Measurements from ENCODE around the gene PLB1.
"Not testable (repeated sequence)": the region's sequence is repeated elsewhere in the genome, so short reads cannot be mapped to it uniquely, and the experiment has no call there.

PLB1 gene

DNA sequence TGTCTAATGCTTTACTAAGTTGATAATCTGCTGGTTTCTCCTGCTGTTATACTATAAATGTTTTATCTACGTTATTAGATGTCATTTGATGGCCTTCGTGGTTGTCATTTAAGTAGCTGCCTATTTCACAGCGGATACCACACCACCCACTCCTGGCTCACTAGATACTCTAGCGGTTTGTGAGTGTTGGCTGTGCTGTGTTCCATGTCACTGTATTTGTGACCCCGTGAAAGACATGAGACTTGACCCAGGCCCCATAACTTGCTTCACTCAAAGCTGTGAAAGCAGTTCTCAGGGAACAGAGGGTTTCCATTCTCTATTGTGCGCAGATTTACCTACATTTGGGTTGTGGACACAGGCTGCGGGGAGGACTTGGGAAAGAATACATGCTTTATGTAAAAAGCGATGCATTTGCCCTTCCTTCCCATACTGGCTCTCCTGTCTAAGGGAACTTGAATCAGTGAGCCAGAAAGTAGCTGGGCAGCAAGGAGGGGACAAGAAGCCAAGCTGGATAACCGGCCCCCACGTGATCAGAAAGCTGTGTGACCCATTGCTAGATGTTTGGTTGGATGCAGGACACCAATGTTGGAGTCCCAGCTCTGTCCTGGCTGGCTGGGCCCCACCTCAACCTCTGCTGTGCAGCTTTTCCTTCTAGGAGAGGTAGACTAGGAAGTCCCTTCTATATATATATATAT lies 52.2 kb downstream of the PLB1 start:
- H3K27ac ChIP-seq (ENCODE audit: low read depth, low read length) = no peak overlapping the region
- no peaks in the 10 kb centered on the region for H3K27me3 ChIP-seq (ENCODE audit: control insufficient read depth, insufficient read depth, low read length)
- H3K4me1 ChIP-seq (ENCODE audit: control insufficient read depth, insufficient read depth, low read length) = no peaks in the 10 kb centered on the region
- no peak overlapping the region for H3K9ac ChIP-seq (ENCODE audit: low read depth, low read length)
- H3K4me3 ChIP-seq (ENCODE audit: low read depth, low read length) = no peak overlapping the region
- no peaks in the 10 kb centered on the region for H3K36me3 ChIP-seq (ENCODE audit: control insufficient read depth, insufficient read depth, low read length)
- no peaks in the 10 kb centered on the region for H3K9me3 ChIP-seq (ENCODE audit: control insufficient read depth, insufficient read depth, low read length)

DNA sequence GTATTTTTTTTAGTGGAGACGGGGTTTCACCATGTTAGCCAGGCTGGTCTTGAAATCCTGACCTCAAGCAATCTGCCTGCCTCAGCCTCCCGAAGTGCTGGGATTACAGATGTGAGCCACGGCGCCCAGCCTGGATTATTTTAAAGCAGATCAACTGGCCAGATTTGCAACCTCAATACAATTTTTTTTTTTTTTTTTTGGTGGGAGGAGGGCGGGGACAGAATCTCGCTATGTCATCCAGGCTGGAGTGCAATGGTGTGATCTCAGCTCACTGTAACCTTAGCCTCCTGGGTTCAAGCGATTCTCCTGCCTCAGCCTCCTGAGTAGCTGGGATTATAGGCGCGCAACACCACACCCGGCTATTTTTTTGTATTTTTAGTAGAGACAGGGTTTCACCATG lies 54.5 kb downstream of the PLB1 start:
- not testable (repeated sequence) for H3K4me3 ChIP-seq (ENCODE audit: low read depth, low read length); H3K9ac ChIP-seq (ENCODE audit: low read depth, low read length); H3K9me3 ChIP-seq (ENCODE audit: control insufficient read depth, insufficient read depth, low read length); H3K36me3 ChIP-seq (ENCODE audit: control insufficient read depth, insufficient read depth, low read length); H3K27me3 ChIP-seq (ENCODE audit: control insufficient read depth, insufficient read depth, low read length); H3K27ac ChIP-seq (ENCODE audit: low read depth, low read length); H3K4me1 ChIP-seq (ENCODE audit: control insufficient read depth, insufficient read depth, low read length)

DNA sequence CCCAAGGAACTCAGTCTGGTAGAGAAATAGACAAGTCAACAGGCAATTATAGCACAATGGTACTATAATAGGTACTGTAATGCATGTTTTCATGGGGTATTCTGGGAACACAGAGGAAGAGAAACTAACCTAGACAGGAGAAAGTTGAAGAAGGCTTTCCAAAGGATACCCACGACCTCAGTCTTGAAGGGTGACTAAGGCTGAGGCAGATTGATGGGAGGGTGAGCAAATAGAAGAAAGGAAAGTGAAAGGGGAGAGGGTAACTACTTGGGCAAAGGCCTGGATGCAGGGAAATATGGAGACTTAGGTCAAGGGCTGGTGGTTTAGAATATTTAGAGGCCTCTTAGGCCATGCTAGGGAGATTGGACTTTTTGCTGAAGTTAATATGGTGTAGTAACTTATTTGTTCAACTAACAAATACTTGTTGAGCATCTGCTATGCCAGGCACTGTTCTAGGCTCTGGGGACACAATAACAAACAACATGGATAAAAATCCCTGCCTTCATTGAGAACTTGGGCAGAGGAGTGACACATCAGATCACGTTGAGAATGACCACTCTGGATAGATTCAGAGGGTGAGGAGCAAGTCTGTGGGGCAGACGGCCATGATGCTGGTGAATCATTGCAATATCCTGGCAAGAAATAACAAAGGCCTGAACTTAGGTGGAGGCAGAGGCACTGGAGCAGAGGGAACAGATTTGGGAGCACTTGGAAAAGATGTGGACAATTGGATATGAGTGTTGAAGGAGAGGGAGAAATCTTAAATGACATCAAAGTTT lies 56.4 kb downstream of the PLB1 start:
- Histone ChIP-seq H3K9me3 (ENCODE audit: control insufficient read depth, insufficient read depth, low read length) (no peaks in the 10 kb centered on the region), H3K27ac (ENCODE audit: low read depth, low read length) (no peak overlapping the region), H3K4me3 (ENCODE audit: low read depth, low read length) (no peak overlapping the region), H3K4me1 (ENCODE audit: control insufficient read depth, insufficient read depth, low read length) (no peaks in the 10 kb centered on the region), H3K9ac (ENCODE audit: low read depth, low read length) (no peak overlapping the region), H3K27me3 (ENCODE audit: control insufficient read depth, insufficient read depth, low read length) (no peaks in the 10 kb centered on the region), H3K36me3 (ENCODE audit: control insufficient read depth, insufficient read depth, low read length) (no peaks in the 10 kb centered on the region)

DNA sequence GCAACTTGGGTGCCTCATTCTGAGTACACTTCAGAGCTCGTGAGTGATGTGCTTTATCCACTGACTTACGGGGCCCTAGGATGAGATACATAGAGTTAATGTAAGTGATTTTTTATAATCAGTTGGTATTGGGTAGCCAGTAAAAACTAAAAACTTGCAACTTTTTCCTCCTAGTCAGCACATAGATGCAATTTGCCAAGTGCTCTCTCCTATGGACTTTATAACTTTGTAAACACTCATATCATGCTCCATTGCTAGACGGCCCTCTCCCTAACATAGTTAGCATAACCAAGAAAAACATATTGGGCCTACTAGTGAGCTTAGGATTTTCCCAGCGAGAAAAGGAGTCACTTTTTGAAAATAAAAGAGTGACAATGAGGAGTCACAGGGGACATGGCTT lies 60.4 kb downstream of the PLB1 start:
- Histone ChIP-seq H3K4me3 (ENCODE audit: low read depth, low read length) (no peak overlapping the region), H3K9me3 (ENCODE audit: control insufficient read depth, insufficient read depth, low read length) (no peaks in the 10 kb centered on the region), H3K4me1 (ENCODE audit: control insufficient read depth, insufficient read depth, low read length) (no peaks in the 10 kb centered on the region), H3K9ac (ENCODE audit: low read depth, low read length) (no peak overlapping the region), H3K27me3 (ENCODE audit: control insufficient read depth, insufficient read depth, low read length) (no peaks in the 10 kb centered on the region), H3K27ac (ENCODE audit: low read depth, low read length) (no peak overlapping the region), H3K36me3 (ENCODE audit: control insufficient read depth, insufficient read depth, low read length) (no peaks in the 10 kb centered on the region)

DNA sequence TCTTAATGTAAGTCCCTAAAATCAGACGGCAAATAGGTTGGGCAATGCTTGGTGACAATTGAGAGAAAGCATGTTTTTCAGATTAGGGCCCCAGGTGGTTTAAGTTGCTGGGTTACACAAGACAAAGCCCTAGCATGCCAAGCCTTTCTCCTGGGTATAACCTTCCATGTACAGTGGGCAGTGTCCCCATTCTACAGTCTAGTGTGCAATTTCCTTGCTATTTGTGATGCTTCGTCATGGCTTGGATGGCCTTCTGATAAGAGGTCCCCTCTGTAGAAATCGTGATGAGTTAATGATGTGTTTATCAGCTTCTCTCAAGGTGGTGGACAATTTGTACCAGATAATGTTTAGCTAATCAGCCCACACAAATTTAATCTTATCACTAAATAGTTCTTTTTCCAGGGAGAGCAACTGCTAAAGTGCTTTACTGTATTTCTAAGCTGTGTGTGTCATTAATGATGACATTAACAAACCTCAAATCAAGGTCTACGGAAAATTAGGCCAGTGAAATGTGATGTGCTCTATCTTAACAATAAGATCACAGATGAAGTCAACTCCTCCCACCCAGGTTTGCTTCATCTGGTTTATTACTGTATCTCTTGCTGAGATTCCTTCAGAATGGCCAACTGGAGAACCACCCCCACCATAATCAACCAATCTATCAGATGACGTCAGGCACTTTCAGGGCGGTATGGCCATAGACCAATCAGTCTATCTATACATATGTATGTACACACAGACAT lies 61.7 kb downstream of the PLB1 start:
- H3K9ac ChIP-seq (ENCODE audit: low read depth, low read length) = no peak overlapping the region
- no peaks in the 10 kb centered on the region for H3K36me3 ChIP-seq (ENCODE audit: control insufficient read depth, insufficient read depth, low read length)
- no peak overlapping the region for H3K27ac ChIP-seq (ENCODE audit: low read depth, low read length)
- no peaks in the 10 kb centered on the region for H3K4me1 ChIP-seq (ENCODE audit: control insufficient read depth, insufficient read depth, low read length)
- no peaks in the 10 kb centered on the region for H3K9me3 ChIP-seq (ENCODE audit: control insufficient read depth, insufficient read depth, low read length)
- H3K4me3 ChIP-seq (ENCODE audit: low read depth, low read length) = no peak overlapping the region
- no peaks in the 10 kb centered on the region for H3K27me3 ChIP-seq (ENCODE audit: control insufficient read depth, insufficient read depth, low read length)

DNA sequence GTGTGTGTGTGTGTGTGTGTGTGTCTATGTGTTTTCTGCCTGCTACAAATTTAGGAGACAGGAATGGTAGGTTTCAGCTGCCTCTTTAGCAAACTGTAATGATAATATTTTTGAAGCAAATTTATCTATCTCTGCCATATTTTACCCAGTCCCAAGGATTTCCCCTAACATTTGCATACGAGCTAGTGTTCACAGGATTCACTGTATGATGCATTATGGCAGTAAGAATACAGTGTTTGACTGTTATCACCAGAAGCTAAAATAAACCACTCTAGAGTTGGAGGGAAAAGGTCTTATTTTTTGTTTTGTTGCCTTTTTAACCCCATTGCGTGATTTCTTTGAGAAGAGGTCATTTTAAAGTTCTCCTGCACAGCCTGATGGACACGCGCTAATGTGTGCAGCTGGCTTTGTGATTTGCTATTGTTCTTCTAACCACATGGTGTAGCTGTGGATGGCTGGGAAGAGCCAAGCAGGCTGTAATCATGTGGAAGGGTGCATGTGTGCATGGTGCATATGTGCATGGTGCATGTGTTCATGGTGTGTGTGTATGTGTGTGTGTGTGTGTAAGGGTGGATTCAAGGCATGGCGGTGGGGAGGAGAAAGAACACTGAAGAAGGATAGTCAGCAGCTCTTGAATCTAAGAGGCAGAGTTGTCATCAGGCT lies 62.4 kb downstream of the PLB1 start:
- Histone ChIP-seq H3K9me3 (ENCODE audit: control insufficient read depth, insufficient read depth, low read length) (no peaks in the 10 kb centered on the region), H3K9ac (ENCODE audit: low read depth, low read length) (no peak overlapping the region), H3K4me1 (ENCODE audit: control insufficient read depth, insufficient read depth, low read length) (no peaks in the 10 kb centered on the region), H3K27me3 (ENCODE audit: control insufficient read depth, insufficient read depth, low read length) (no peaks in the 10 kb centered on the region), H3K4me3 (ENCODE audit: low read depth, low read length) (no peak overlapping the region), H3K27ac (ENCODE audit: low read depth, low read length) (no peak overlapping the region), H3K36me3 (ENCODE audit: control insufficient read depth, insufficient read depth, low read length) (no peaks in the 10 kb centered on the region)

DNA sequence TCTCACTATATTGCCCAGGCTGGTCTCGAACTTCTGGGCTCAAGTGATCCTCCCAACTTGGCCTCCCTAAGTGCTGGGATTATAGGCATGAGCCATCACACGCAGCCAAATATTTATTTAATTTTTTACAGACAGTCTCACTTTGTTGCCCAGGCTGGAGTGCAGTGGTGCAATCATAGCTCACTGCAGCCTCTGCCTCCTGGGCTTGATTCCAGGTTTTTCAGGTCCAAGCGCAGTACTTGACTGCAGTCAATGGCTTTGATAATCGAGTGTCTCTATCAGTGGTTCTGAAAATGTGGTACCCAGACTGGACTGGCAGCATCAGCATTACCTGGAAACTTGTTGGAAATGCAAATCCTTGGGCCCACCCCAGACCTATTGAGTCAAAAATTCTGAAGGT lies 63.1 kb downstream of the PLB1 start:
- H3K36me3 ChIP-seq (ENCODE audit: control insufficient read depth, insufficient read depth, low read length) = no peaks in the 10 kb centered on the region
- H3K9me3 ChIP-seq (ENCODE audit: control insufficient read depth, insufficient read depth, low read length) = no peaks in the 10 kb centered on the region
- H3K27me3 ChIP-seq (ENCODE audit: control insufficient read depth, insufficient read depth, low read length) = no peaks in the 10 kb centered on the region
- H3K27ac ChIP-seq (ENCODE audit: low read depth, low read length) = no peak overlapping the region
- H3K4me1 ChIP-seq (ENCODE audit: control insufficient read depth, insufficient read depth, low read length) = no peaks in the 10 kb centered on the region
- no peak overlapping the region for H3K9ac ChIP-seq (ENCODE audit: low read depth, low read length)
- H3K4me3 ChIP-seq (ENCODE audit: low read depth, low read length) = no peak overlapping the region

DNA sequence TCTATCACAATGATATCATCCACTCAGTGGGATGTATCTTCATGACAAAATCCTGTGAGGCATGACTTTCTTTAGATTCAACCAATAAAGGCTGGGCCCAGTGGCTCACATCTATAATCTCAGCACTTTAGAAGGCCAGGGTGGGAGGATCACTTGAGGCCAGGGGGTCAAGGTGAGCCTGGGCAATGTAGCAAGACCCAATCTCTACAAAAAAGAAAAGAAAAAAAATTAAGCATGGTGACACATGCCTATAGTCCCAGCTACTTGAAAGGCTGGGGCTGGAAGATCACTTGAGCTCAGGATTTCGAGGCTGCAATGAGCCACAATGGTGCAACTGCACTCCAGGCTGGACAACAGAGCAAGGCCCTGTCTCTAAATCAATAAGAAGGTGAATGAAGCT lies 68.0 kb downstream of the PLB1 start:
- peaks cover 16% of the 10 kb centered on the region; the same call in 1 of the 2 replicates for H3K27me3 ChIP-seq (ENCODE audit: control insufficient read depth, insufficient read depth, low read length)
- no peak overlapping the region for H3K27ac ChIP-seq (ENCODE audit: low read depth, low read length)
- H3K9ac ChIP-seq (ENCODE audit: low read depth, low read length) = no peak overlapping the region
- H3K9me3 ChIP-seq (ENCODE audit: control insufficient read depth, insufficient read depth, low read length) = no peaks in the 10 kb centered on the region
- H3K36me3 ChIP-seq (ENCODE audit: control insufficient read depth, insufficient read depth, low read length) = no peaks in the 10 kb centered on the region
- no peaks in the 10 kb centered on the region for H3K4me1 ChIP-seq (ENCODE audit: control insufficient read depth, insufficient read depth, low read length)
- H3K4me3 ChIP-seq (ENCODE audit: low read depth, low read length) = no peak overlapping the region

DNA sequence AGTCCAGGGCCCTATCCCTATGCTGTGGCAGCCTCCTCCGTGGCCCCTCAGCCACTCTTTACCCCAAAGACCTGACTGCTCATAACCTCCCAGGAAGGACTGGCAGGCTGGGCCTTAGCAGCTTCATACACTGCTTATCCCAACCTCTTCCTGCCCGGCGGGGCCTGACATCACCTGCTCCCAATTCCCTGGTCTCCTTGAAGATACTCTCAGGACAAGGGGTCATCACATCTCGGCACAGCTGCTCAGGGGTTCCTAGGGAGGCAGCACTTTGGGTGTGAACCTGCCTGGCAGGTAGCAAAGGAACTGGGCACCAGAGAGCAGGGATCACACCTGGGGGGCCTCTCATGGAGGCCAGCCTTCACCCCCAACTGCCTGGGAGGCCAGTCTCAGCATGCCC lies 68.5 kb downstream of the PLB1 start:
- no peak overlapping the region for H3K27ac ChIP-seq (ENCODE audit: low read depth, low read length)
- H3K9ac ChIP-seq (ENCODE audit: low read depth, low read length) = no peak overlapping the region
- H3K4me3 ChIP-seq (ENCODE audit: low read depth, low read length) = no peak overlapping the region
- H3K36me3 ChIP-seq (ENCODE audit: control insufficient read depth, insufficient read depth, low read length) = no peaks in the 10 kb centered on the region
- H3K4me1 ChIP-seq (ENCODE audit: control insufficient read depth, insufficient read depth, low read length) = no peaks in the 10 kb centered on the region
- H3K9me3 ChIP-seq (ENCODE audit: control insufficient read depth, insufficient read depth, low read length) = no peaks in the 10 kb centered on the region
- H3K27me3 ChIP-seq (ENCODE audit: control insufficient read depth, insufficient read depth, low read length) = peaks cover 16% of the 10 kb centered on the region; the same call in 1 of the 2 replicates

DNA sequence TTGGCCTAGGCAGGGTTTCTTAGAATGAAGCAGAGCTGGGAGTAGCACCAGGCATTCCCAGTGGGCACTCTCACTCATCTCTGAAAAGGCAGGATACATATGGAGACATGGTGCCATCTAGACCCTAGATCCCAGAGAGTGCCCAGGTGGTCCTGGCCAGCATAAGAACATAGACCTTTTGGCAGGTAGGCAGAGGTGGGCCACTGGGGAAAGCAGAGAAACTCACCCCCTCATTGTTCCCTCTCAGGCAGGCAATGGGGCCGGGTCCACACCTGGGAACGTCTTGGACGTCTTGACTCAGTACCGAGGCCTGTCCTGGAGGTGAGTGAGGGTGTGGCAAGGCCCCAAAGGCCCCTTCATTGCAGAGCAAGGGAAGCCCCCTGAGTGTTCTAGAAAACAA lies 69.2 kb downstream of the PLB1 start:
- no peak overlapping the region for H3K27ac ChIP-seq (ENCODE audit: low read depth, low read length)
- no peaks in the 10 kb centered on the region for H3K36me3 ChIP-seq (ENCODE audit: control insufficient read depth, insufficient read depth, low read length)
- peaks cover 16% of the 10 kb centered on the region; the same call in 1 of the 2 replicates for H3K27me3 ChIP-seq (ENCODE audit: control insufficient read depth, insufficient read depth, low read length)
- no peaks in the 10 kb centered on the region for H3K4me1 ChIP-seq (ENCODE audit: control insufficient read depth, insufficient read depth, low read length)
- no peak overlapping the region for H3K4me3 ChIP-seq (ENCODE audit: low read depth, low read length)
- H3K9me3 ChIP-seq (ENCODE audit: control insufficient read depth, insufficient read depth, low read length) = no peaks in the 10 kb centered on the region
- no peak overlapping the region for H3K9ac ChIP-seq (ENCODE audit: low read depth, low read length)

Measured in HUES48 (cell line).